OCI-LY7 (cell line): ENCODE data around the gene UNC13B. TPM values are rescaled to one million over a fixed set of nuclear protein-coding genes. Genes with fewer than 3 reads are reported as not detected.

ENCODE experiments used
- BruUV-seq: library from RNA; stranded (reverse); fragments of 400-500 nt; replicated peaks from 2 replicates; lab custom pipeline; 2021; lab: Mats Ljungman, UMichigan
- CTCF ChIA-PET: fragments of 300-600 bp; sonication (Branson Sonifier 250); formaldehyde crosslinking; loops from one replicate; lab custom pipeline; 2022; ENCODE audit warnings: antibody characterized with exemption; ENCODE audit not compliant: unreplicated experiment; lab: Charles Lee
- POLR2A ChIA-PET: fragments of 300-600 bp; sonication (Branson Sonifier 250); formaldehyde crosslinking; loops from one replicate; lab custom pipeline; 2022; ENCODE audit warnings: antibody characterized with exemption; lab: Charles Lee
- DNase-seq: peaks from one replicate; pipeline ENCODE4 v3.0.0-alpha.2; 2015; ENCODE audit warnings: low spot score
- H2AFZ ChIP-seq: fragments of 200-600 bp; sonication (generic), shearing (Covaris generic); 2 replicates; pipeline ENCODE4 v1.6.1; 2014; ENCODE audit warnings: mild to moderate bottlenecking, antibody characterized with exemption, low read length, moderate library complexity
- H3K27ac ChIP-seq: fragments of 200-600 bp; sonication (generic); 2 replicates; pipeline ENCODE4 v1.5.1; 2014; ENCODE audit warnings: mixed run types, low read depth, mild to moderate bottlenecking, moderate library complexity, low read length, inconsistent platforms; ENCODE audit not compliant: poor library complexity, severe bottlenecking
- H3K36me3 ChIP-seq: fragments of 200-600 bp; sonication (generic); 2 replicates; pipeline ENCODE4 v1.6.1; 2014; ENCODE audit warnings: mild to moderate bottlenecking, antibody characterized with exemption, low read length, moderate library complexity, mixed read lengths; ENCODE audit not compliant: insufficient read depth
- H3K4me1 ChIP-seq: fragments of 200-600 bp; sonication (generic); 2 replicates; pipeline ENCODE4 v1.5.1; 2014; ENCODE audit warnings: mild to moderate bottlenecking, low read length; ENCODE audit not compliant: insufficient read depth, poor library complexity, severe bottlenecking
- H3K4me2 ChIP-seq: fragments of 200-600 bp; sonication (generic); 2 replicates; pipeline ENCODE4 v1.6.1; 2014; ENCODE audit warnings: mild to moderate bottlenecking, low read length
- H3K4me3 ChIP-seq: fragments of 200-600 bp; sonication (generic); 2 replicates; pipeline ENCODE4 v1.5.1; 2014; ENCODE audit warnings: mild to moderate bottlenecking, low read depth, low read length; ENCODE audit not compliant: poor library complexity, severe bottlenecking
- H3K79me2 ChIP-seq: fragments of 200-600 bp; sonication (generic); 2 replicates; pipeline ENCODE4 v1.6.1; 2016; ENCODE audit warnings: low read depth, mild to moderate bottlenecking, low read length, moderate library complexity, mixed read lengths; ENCODE audit not compliant: insufficient read depth
- H3K9me2 ChIP-seq: fragments of 200-600 bp; sonication (generic); 2 replicates; pipeline ENCODE4 v1.6.1; 2016; ENCODE audit warnings: mild to moderate bottlenecking, low read length, mixed read lengths; ENCODE audit not compliant: insufficient read depth
- H3K9me3 ChIP-seq: fragments of 200-600 bp; sonication (generic); 2 replicates; pipeline ENCODE4 v1.6.1; 2014; ENCODE audit warnings: mild to moderate bottlenecking, mixed run types, low read length, mixed read lengths
- H4K20me1 ChIP-seq: fragments of 200-600 bp; sonication (generic); 2 replicates; pipeline ENCODE4 v1.6.1; 2014; ENCODE audit warnings: mild to moderate bottlenecking, antibody characterized with exemption, low read length, moderate library complexity, mixed read lengths; ENCODE audit not compliant: insufficient read depth
- CTCF ChIP-seq: fragments of 200-600 bp; sonication (generic); conservative IDR thresholded peaks from 2 replicates; pipeline ENCODE4 v1.5.1; 2014; ENCODE audit warnings: mild to moderate bottlenecking, antibody characterized with exemption, low read length, moderate library complexity, mixed read lengths
- EZH2phosphoT487 ChIP-seq: fragments of 200-600 bp; sonication (generic); IDR thresholded peaks from 2 replicates; pipeline ENCODE4 v1.6.1; 2018; ENCODE audit warnings: low read depth, borderline replicate concordance, mild to moderate bottlenecking, mixed run types, antibody characterized with exemption, low read length, moderate library complexity, mixed read lengths
- intact Hi-C: fragments of 100-400 bp; cut with micrococcal nuclease; formaldehyde crosslinking; loops from one replicate; pipeline ENCODE4 v1.10.0; 2022; ENCODE audit not compliant: unreplicated experiment
- total RNA-seq, 2 experiments: library from RNA; depleted of rRNA in 1 of 2; stranded (reverse); fragments of >200 nt in 1 of 2; shearing (Covaris generic) in 1 of 2; gene quantifications; 2 replicates each; pipeline ENCODE4 v1.2.3, GENCODE V29; 2014 to 2022

UNC13B gene
- total RNA-seq, 2 experiments from 2014 or later = 1.7 to 5.8 TPM

GRCh38 chr9:35191105-35191504, 29.3 kb downstream of the UNC13B start:
- Histone ChIP-seq H3K4me2 (no peak overlapping the region), H3K4me1 (no peaks in the 10 kb centered on the region), H3K36me3 (no peaks in the 10 kb centered on the region), H3K9me3 (peaks cover 11% of the 10 kb centered on the region; the same call in 1 of the 2 replicates), H3K9me2 (no peaks in the 10 kb centered on the region), H4K20me1 (no peaks in the 10 kb centered on the region), H2AFZ (no peak overlapping the region), H3K27ac (no peak overlapping the region), H3K79me2 (no peaks in the 10 kb centered on the region), H3K4me3 (no peak overlapping the region)
- CTCF ChIA-PET = no interaction called here
- no peak for DNase-seq
- POLR2A ChIA-PET = no interaction called here
- intact Hi-C loops = no loop called here
- BruUV-seq = no TSS peak
- no peak for TF ChIP-seq CTCF
- TF ChIP-seq EZH2phosphoT487 = no peak

- CTCF ChIA-PET = no interaction called here
- POLR2A ChIA-PET = no interaction called here
- Histone ChIP-seq H3K4me3 (no peak overlapping the region), H3K4me1 (no peaks in the 10 kb centered on the region), H3K36me3 (no peaks in the 10 kb centered on the region), H3K9me2 (no peaks in the 10 kb centered on the region), H3K27ac (no peak overlapping the region), H3K4me2 (no peak overlapping the region), H3K9me3 (peaks cover 11% of the 10 kb centered on the region; the same call in 1 of the 2 replicates), H2AFZ (no peak overlapping the region), H4K20me1 (no peaks in the 10 kb centered on the region), H3K79me2 (no peaks in the 10 kb centered on the region)
- TF ChIP-seq CTCF (0 out of 2 replicates have a peak, but pooled peaks have one; percentile 21), EZH2phosphoT487 (no peak)
- no TSS peak for BruUV-seq
- intact Hi-C loops = no loop called here
- DNase-seq = peak; percentile 2
These were observed 32.0 kb downstream of the UNC13B start for GRCh38 chr9:35193762-35194161.

- no peak for TF ChIP-seq CTCF
- TF ChIP-seq EZH2phosphoT487 = no peak
- Histone ChIP-seq H3K4me2 (no peak overlapping the region), H2AFZ (no peak overlapping the region), H3K9me3 (peaks cover 11% of the 10 kb centered on the region; the same call in 1 of the 2 replicates), H3K27ac (no peak overlapping the region), H3K4me3 (no peak overlapping the region), H3K4me1 (no peaks in the 10 kb centered on the region), H3K9me2 (no peaks in the 10 kb centered on the region), H4K20me1 (no peaks in the 10 kb centered on the region), H3K79me2 (no peaks in the 10 kb centered on the region), H3K36me3 (no peaks in the 10 kb centered on the region)
- no peak for DNase-seq
- POLR2A ChIA-PET = interaction anchor here (0.6 to 1.2 kb wide), 3 partner anchors 89 to 300 kb away, joined by 3 to 7 read pairs (median 6); no protein-coding TSS in a partner anchor
- no TSS peak for BruUV-seq
- CTCF ChIA-PET = no interaction called here
- intact Hi-C loops = no loop called here
These were observed 33.9 kb downstream of the UNC13B start for GRCh38 chr9:35195683-35196082.
